Measurements from ENCODE around the gene ADH4.
"Not testable (repeated sequence)": the region's sequence is repeated elsewhere in the genome, so short reads cannot be mapped to it uniquely, and the experiment has no call there.

Gene ADH4

GRCh38 chr4:99144070-99144469 is at the start of gene ADH4:
TSS of gene ADH4 (minus strand) at chr4:99144297. CDS start at chr4:99144222, 75 bp downstream.
- no peak for DNase-seq

GRCh38 chr4:99190336-99190735 is 46.2 kb upstream of the ADH4 start:
- no peak for DNase-seq

- DNase-seq, result not testable (repeated sequence)
Measured at GRCh38 chr4:99189900-99190299, 45.8 kb upstream of the ADH4 start.

DNA sequence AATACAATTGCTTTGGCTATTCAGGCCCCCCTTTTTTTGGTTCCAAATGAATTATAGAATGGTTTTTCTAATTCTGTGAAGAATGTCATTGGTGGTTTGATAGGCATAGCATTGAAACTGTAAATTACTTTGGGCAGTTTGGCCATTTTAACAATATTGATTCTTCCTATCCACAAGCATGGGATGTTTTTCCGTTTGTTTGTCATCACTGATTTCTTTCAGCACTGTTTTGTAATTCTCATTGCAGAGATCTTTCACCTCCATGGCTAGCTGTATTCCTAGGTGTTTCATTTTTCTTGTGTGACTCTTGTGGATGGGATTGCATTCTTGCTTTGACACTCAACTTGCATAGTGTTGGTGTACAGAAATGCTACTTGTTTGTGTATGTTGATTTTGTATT is 41.9 kb upstream of the ADH4 start:
- no peak for DNase-seq

- no peak for DNase-seq
Measured at GRCh38 chr4:99185581-99185980, 41.5 kb upstream of the ADH4 start.

DNA sequence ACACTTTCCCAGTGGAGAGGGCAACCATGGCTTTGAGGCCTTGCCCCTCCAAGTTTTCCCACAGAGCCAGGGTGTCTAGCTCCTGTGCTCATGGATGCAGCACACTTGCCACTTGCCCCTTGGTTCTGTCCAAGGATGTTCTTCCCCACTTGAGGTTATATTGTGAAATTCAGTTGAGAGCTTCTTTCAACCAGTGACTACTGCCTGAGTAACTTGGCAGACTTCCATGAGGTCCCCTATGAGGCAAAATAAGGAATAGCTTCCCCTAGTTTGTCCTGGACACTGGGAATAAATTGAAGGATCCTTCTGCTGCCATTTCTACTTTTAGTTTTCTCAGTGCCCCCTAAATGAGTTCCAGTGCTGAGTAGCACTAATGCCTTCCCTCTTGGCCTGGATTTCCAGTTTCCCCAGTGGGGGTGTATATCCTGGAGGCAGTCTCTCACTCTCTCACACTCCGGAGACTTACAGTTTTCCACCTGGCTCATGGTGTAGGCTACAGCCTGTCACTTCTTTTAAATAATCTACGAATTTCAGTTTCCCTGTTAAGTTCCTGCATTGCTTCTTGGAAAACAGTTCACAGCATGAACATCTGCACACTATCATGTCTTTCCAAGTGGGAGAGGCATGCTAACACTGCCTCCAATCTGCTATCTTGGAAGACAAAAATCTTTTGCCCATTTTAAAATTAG is 36.4 kb upstream of the ADH4 start:
- DNase-seq, result no peak

GRCh38 chr4:99179626-99180025 is 35.5 kb upstream of the ADH4 start:
- DNase-seq, result no peak

GRCh38 chr4:99179178-99179577 is 35.1 kb upstream of the ADH4 start:
- DNase-seq, result no peak

DNA sequence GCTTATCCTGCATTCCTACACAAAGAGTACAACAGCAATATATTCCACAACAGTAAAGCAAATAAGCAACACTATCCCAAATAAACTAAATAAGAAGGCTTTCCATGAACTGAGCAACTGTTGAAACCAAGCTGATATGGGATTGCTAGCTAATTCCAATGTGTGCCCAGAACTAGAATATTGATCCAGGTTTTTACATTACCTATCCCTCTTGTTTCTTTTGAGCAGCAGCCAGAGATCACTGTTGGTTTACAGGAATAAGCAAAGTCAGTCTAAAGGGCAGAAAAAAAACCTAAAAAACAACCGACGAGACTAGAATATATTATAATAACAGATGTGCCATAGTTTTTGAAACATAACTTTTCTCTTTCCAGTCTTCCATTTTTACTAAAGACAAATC is 22.4 kb upstream of the ADH4 start:
- DNase-seq, result no peak

DNA sequence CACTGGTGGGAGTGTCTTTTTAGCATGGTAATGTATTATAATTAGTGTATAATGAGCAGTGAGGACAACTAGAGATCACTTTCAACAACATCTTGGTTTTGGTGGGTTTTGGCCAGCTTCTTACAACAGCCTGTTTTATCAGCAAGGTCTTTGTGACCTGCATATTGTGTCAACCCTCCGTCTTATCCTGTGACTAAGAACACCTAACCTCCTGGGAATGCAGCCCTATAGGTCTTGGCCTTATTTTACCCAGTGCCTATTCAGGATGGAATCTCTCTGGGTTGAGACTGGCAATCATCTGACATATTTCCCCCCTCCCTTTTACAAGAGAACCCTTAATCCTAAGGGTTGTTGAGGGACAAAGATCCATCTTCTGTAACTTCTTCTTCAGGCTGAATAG is 21.9 kb upstream of the ADH4 start:
- DNase-seq, result no peak

DNA sequence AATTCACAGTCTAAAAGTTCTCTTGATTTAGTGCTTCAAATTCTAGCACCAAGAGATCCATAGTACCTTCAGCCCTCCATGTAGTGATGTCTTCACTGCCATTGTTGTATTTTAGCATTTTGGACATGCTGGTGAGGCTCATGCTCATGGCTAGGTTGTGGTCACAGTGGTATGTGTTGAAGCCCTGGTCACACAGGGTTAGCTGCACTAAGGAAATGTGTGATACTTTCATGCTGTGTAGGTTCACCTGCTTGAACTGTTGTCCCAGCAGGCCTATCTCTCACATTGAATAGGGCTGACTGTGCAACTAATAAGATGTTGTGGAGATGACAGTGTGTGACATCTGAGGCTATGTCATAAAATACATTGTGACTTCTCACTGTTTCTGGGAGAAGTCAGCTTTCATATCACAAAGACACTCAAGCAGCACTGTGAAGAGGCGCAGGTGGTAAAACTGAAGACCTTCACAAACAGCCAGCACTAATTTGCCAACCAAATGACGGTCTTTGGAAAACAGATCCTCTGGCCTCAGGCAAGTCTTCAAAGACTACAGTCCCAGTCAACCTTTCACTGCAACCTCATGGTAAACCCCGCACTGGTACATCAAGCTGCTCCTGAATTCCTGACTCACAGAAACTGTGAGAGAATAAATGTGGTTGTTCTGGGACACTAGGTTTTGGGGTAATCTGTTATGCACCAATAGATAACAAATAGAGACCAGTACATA is 17.4 kb upstream of the ADH4 start:
- DNase-seq, result no peak

- no peak for DNase-seq
Measured at GRCh38 chr4:99159699-99160098, 15.6 kb upstream of the ADH4 start.

DNA sequence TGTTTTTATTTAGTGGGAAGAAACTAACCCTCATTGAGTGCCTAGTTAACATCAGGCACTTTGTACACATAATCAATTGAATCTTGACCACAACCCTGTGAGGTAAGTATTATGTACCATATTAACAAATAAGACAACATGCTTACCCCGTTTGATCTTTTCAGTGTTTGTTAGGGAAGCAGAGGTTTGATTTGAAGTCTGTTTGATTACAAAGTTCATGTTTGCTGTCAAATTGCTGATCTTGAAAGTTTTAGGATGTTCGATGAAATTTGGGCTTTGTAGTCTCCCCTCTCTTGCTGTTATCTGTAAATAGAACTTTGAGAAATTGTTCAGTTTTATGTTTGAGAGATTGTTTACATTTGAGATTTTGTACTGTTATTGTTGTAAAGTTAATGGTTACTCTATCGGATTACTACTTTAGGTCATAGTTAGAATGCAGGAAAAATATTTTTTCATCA is 13.4 kb upstream of the ADH4 start:
- DNase-seq, result no peak

- DNase-seq, result no peak
Measured at GRCh38 chr4:99156992-99157391, 12.9 kb upstream of the ADH4 start.

DNA sequence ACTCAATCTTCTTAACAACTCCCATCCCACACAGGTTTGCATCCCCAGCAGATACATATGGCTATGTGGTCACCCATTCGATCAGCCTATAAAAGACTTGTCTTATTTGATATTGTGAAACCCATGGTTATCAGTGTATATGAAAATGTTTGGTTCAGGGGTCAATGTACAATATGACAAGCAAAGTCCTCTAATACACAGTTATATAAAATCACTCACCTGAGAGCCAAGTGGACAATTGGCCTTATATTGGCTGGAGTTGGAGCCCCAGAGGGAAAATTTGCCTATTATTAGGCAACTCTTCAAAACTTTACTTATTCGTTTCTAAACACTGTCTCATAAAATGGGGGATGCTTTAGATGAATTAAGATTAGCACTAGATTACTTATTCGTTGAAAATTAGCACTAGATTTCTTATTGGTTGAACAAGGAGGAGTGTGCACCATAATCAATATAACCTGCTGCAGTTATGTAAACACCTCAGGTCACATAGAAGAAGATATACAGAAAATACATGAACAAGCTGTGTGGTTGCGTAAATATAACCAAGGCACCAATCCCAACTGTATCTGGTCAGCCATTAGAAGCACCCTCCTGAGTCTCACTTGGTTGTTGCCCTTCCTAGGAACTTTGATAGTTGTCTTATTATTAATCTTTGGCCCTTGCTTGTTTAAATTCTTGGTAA is 10.7 kb upstream of the ADH4 start:
- no peak for DNase-seq

GRCh38 chr4:99151995-99152394 is 7.9 kb upstream of the ADH4 start:
- no peak for DNase-seq

GRCh38 chr4:99151452-99151851 is 7.4 kb upstream of the ADH4 start:
- no peak for DNase-seq

DNA sequence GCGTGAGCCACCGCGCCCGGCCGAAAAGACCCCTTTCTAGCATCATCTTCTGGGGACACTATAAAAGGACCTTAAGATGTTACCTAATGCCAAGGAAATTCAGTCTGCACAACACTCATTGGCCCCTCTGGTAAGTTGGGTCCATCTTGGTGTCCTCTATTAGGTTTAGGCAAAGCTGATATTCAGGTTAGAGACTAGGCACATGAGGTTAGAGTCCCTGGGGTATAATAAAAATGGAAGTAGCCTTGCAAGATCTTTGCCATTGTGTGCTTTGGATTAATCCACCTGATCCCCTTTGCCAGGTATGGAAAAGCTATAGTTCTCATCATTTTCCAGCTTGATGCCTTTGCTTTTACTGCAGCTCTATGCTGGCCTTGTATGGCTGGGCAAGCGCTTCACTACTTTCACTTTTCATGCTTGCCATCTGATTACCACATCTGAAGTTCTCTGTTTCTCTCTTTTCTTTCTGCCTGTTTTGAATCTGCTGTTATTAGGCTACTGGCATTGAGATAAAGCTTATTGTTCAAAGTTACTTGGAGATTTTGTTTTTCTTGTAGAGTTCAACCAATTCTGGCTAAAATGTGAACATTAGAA is 5.4 kb upstream of the ADH4 start:
- DNase-seq, result no peak

GRCh38 chr4:99148550-99148949 is 4.5 kb upstream of the ADH4 start:
- DNase-seq, result no peak

DNA sequence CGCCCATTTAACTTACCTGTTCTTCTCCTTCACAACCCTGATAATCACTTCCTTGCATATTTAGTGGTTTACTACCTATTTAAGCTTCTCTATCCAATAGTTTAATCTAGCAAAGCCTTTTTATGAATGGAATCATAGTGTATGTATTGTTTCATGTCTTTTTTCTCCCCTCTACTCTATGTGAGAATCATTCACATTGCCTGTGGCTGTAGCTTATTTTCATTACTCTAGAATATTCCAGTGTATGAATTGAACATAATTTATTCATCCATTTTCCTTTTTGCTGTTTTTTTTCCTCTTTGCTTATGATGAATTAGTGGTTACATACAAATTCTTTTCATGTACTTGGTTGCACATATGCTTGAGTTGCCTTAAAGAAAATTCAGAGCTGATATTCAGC is 490 bp upstream of the ADH4 start:
- DNase-seq, result no peak

DNA sequence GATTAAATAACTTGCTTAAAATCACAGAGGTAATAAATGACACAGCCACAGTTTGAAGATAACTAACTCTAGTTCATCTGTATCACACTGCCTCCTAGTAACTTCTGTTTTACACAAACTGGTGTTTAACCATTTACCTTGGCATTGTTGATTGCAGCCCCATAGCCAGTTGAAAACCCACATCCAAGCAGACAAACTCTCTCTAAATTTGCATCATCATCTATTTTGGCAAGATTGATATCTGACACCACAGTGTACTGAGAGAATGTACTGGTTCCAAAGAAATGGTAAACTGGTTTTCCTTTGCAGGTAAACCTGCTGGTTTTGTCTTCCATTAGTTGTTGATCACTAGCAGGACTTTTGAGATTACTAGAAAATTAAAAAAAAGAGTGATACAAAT is 7.8 kb downstream of the ADH4 start:
- no peak for DNase-seq

GRCh38 chr4:99135541-99136162 is 8.4 kb downstream of the ADH4 start:
- DNase-seq, result no peak

DNA sequence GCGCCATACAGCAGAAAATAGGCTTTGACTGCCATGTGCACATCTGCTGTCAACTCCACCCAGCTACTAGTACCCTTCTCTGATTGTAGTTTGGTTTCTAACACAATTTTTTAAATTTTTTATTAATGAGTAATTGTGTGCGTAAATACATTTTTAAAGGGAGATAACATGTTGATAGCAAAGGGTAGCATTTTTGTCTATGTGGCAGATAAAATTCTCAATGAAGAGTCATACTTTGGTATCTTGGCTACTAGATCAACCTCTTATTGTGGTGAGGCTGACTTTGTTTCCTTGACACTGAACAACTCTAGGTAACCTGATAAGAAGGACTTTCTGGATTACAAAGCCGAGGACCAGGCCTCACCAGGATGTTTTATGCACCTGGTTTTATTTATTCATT is 9.5 kb downstream of the ADH4 start:
- DNase-seq, result no peak
